Gastrocnemius medialis (tissue), 4 donors: ENCODE results near the gene RBBP8. TPM values are rescaled to one million over a fixed set of nuclear protein-coding genes. Genes with fewer than 3 reads are reported as not detected.
"Not testable (repeated sequence)": the region's sequence is repeated elsewhere in the genome, so short reads cannot be mapped to it uniquely, and the experiment has no call there.

ENCODE experiments used
- ATAC-seq, 2 donors: fragments of 150-250 bp; one replicate each; pipeline ENCODE4 v1.9.1; 2016
- DNase-seq, 2 donors: peaks; one replicate each; pipeline ENCODE4 v3.0.0-alpha.2; 2019
- H3K27ac ChIP-seq, 4 donors: fragments of 200-600 bp; sonication (generic); 1 replicate in 1 of 4; 2 replicates in 3 of 4; pipeline ENCODE4 v1.5.1; 2016 to 2018; ENCODE audit warnings: mild to moderate bottlenecking in 2 of 4, moderate library complexity in 1 of 4
- H3K27me3 ChIP-seq, 3 donors: fragments of 200-600 bp; sonication (generic) in 2 of 3; 1 replicate in 1 of 3; 2 replicates in 2 of 3; pipeline versions ENCODE4 v1.5.1 to v1.6.0; 2016 to 2019; ENCODE audit warnings: mild to moderate bottlenecking in 1 of 3, moderate library complexity in 1 of 3
- H3K36me3 ChIP-seq, 2 donors: fragments of 200-600 bp; sonication (generic) in 1 of 2; one replicate each; pipeline ENCODE4 v1.5.1; 2017 to 2018
- H3K4me1 ChIP-seq, 2 donors: fragments of 200-600 bp; sonication (generic) in 1 of 2; one replicate each; pipeline ENCODE4 v1.5.1; 2016 to 2017; ENCODE audit warnings: mild to moderate bottlenecking in 2 of 2
- H3K4me3 ChIP-seq, 4 donors: fragments of 200-600 bp; sonication (generic) in 3 of 4; 1 replicate in 1 of 4; 2 replicates in 3 of 4; pipeline ENCODE4 v1.5.1; 2016 to 2019; ENCODE audit warnings: mild to moderate bottlenecking in 2 of 4
- H3K9me3 ChIP-seq, 3 donors: fragments of 200-600 bp; sonication (generic) in 2 of 3; 1 replicate in 1 of 3; 2 replicates in 2 of 3; pipeline ENCODE4 v1.5.1; 2016 to 2019
- POLR2A ChIP-seq, 2 donors: fragments of 450-650 bp; IDR thresholded peaks; one replicate each; pipeline ENCODE4 v1.6.1; 2017; ENCODE audit warnings: antibody characterized with exemption in 2 of 2, mild to moderate bottlenecking in 2 of 2, moderate library complexity in 2 of 2
- in situ Hi-C, 4 donors: fragments of 200-750 bp; cut with MboI; loops; one replicate each; pipeline versions ENCODE4 v1.15.0 to v1.8.0; 2017; ENCODE audit warnings: low sequenced_read_pairs in 4 of 4
- intact Hi-C: fragments of 100-400 bp; cut with DNase I; formaldehyde crosslinking; loops from one replicate; pipeline ENCODE4 v1.15.1; 2023; ENCODE audit warnings: low total_unique reads
- total RNA-seq, 4 donors: library from RNA; depleted of rRNA; stranded (reverse); fragments of >200 nt; gene quantifications; one replicate each; pipeline versions ENCODE4 v1.1.0 to v1.2.3, GENCODE V29; 2016
- TF ChIP-seq, protein P1 (sequence below), 5 experiments: fragments of 450-650 bp in 3 of 5; fragments of 200-600 bp in 2 of 5; sonication (generic) in 2 of 5; IDR thresholded peaks in 4 of 5; conservative IDR thresholded peaks in 1 of 5; 1 replicate in 4 of 5; 2 replicates in 1 of 5; pipeline ENCODE4 v1.5.1; 2016 to 2019; ENCODE audit warnings: antibody characterized with exemption in 5 of 5, mild to moderate bottlenecking in 3 of 5, moderate library complexity in 3 of 5

Gene RBBP8
- total RNA-seq, 4 donors from 2014 or later = 1.3 to 4.7 (median 1.7) TPM

DNA sequence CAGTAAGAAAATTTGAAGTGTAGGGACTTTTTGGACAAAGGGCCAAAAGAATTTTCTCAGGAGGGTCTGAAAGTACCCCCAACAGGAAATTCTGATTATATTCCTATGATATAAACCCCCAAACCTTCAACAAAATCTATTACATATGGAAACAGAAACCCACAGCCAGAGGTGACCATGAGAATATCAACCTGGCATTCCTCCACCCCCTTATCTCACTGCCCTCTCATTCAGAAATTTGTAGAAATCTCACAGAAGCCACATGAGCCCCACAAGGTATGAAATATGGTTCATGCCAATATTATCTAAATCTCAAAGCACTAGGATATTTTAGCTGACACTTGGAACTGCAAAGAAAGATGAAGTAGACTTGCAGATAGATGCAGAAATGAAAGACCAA, 31.0 kb upstream of the RBBP8 start:
- H3K27me3 ChIP-seq = no peaks in the 10 kb centered on the region
- no peak for TF ChIP-seq POLR2A (IDR thresholded peaks at IDR 0.05)
- TF ChIP-seq, protein P1, sequence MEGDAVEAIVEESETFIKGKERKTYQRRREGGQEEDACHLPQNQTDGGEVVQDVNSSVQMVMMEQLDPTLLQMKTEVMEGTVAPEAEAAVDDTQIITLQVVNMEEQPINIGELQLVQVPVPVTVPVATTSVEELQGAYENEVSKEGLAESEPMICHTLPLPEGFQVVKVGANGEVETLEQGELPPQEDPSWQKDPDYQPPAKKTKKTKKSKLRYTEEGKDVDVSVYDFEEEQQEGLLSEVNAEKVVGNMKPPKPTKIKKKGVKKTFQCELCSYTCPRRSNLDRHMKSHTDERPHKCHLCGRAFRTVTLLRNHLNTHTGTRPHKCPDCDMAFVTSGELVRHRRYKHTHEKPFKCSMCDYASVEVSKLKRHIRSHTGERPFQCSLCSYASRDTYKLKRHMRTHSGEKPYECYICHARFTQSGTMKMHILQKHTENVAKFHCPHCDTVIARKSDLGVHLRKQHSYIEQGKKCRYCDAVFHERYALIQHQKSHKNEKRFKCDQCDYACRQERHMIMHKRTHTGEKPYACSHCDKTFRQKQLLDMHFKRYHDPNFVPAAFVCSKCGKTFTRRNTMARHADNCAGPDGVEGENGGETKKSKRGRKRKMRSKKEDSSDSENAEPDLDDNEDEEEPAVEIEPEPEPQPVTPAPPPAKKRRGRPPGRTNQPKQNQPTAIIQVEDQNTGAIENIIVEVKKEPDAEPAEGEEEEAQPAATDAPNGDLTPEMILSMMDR (IDR thresholded peaks at IDR 0.05 in 4 of 5, conservative IDR thresholded peaks at IDR 0.05 in 1 of 5) = no peak
- in situ Hi-C loops (no loop called here), intact Hi-C loops (no loop called here)
- no peaks in the 10 kb centered on the region for H3K4me1 ChIP-seq
- no peaks in the 10 kb centered on the region for H3K9me3 ChIP-seq
- no peak overlapping the region for H3K27ac ChIP-seq
- ATAC-seq = no peak
- H3K4me3 ChIP-seq = no peak overlapping the region
- no peak for DNase-seq
- no peaks in the 10 kb centered on the region for H3K36me3 ChIP-seq

DNA sequence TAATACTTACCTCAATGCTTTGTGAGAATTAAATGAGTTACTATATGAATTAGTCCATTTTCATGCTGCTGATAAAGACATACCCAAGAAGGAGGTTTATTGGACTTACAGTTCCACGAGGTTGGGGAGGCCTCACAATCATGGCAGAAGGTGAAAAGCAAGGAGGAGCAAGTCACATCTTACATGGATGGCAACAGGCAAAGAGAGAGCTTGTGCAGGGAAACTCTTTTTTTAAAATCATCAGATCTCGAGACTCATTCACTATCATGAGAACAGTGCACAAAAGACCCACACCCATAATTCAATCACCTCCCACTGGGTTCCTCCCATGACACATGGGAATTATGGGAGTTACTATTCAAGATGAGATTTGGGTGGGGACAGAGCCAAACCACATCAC, 29.9 kb upstream of the RBBP8 start:
- H3K4me1 ChIP-seq, H3K27me3 ChIP-seq, in situ Hi-C loops, H3K27ac ChIP-seq, H3K9me3 ChIP-seq, H3K36me3 ChIP-seq, H3K4me3 ChIP-seq, intact Hi-C loops, ATAC-seq, DNase-seq: not testable (repeated sequence)

DNA sequence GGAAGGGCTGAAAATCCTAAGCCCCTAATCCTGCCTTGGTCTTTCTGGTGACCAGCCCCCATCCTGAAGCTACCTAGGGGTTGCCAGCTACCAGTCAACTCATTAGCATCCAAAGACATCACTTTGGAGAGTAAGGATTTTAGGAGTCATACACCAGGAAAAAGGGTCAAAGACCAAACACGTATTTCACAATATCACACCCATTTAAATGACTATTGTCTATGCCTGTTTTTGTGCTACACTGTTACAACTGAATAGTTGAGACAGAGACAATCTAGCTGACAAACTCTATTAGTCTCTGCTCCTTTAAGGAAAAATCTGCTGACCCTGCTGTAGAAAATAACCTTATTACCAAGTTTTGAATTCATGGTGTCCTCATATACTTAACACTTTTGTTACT, 21.0 kb upstream of the RBBP8 start:
- intact Hi-C loops (no loop called here), in situ Hi-C loops (no loop called here)
- DNase-seq (no peak), ATAC-seq (no peak)
- no peaks in the 10 kb centered on the region for H3K27me3 ChIP-seq
- no peak overlapping the region for H3K27ac ChIP-seq
- H3K4me1 ChIP-seq = no peaks in the 10 kb centered on the region
- no peak overlapping the region for H3K4me3 ChIP-seq
- H3K9me3 ChIP-seq = no peaks in the 10 kb centered on the region
- H3K36me3 ChIP-seq = no peaks in the 10 kb centered on the region
- no peak for TF ChIP-seq POLR2A (IDR thresholded peaks at IDR 0.05)
- TF ChIP-seq, protein P1 (IDR thresholded peaks at IDR 0.05 in 4 of 5, conservative IDR thresholded peaks at IDR 0.05 in 1 of 5) = no peak

DNA sequence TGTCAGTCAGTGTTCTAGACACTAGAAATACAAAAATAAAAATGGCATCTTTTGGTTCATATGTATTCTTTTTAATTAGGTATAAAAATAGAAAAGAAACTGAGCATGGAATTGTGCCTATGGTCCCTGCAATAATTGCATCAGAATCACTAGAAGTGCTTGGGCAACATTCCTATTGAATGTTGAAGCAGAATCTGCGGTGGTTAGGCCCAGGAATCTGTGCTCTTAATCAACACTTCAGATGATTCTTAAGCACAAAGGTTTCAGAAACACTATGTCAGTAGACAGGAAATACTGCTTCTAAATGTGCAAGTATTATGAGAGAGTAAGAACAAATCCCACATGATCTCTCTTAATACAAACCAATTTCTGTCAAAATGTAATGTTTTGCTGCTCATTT, 20.3 kb upstream of the RBBP8 start:
- ATAC-seq (no peak), DNase-seq (no peak)
- intact Hi-C loops = no loop called here
- TF ChIP-seq POLR2A (IDR thresholded peaks at IDR 0.05) = no peak
- TF ChIP-seq, protein P1 (IDR thresholded peaks at IDR 0.05 in 4 of 5, conservative IDR thresholded peaks at IDR 0.05 in 1 of 5) = no peak
- Histone ChIP-seq H3K36me3 (no peaks in the 10 kb centered on the region), H3K9me3 (no peaks in the 10 kb centered on the region), H3K4me3 (no peak overlapping the region), H3K27ac (no peak overlapping the region), H3K4me1 (no peaks in the 10 kb centered on the region), H3K27me3 (no peaks in the 10 kb centered on the region)
- in situ Hi-C loops = no loop called here

DNA sequence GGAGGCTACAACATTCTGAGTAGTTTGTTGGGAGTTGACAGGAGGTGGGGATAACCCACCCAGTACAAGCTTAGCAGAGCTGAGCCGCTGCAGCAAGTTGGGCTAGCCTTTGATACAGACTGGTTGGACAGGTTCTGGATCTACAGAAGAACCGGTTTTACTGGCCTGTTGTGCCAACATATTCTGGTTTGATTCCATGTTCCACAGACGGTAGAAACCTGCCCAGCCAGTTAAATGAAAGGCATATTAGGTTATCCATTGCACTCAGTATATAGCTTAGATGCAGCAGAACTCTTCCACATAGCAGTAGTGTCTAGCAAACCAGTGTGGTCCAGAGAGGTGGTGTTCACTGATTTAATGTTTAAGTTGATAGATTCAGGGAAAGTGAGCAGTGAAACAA, 19.3 kb upstream of the RBBP8 start:
- TF ChIP-seq, protein P1 (IDR thresholded peaks at IDR 0.05 in 4 of 5, conservative IDR thresholded peaks at IDR 0.05 in 1 of 5) = no peak
- TF ChIP-seq POLR2A (IDR thresholded peaks at IDR 0.05) = no peak
- Histone ChIP-seq H3K36me3 (no peaks in the 10 kb centered on the region), H3K4me1 (no peaks in the 10 kb centered on the region), H3K4me3 (no peak overlapping the region), H3K27me3 (no peaks in the 10 kb centered on the region), H3K9me3 (no peaks in the 10 kb centered on the region), H3K27ac (no peak overlapping the region)
- DNase-seq = no peak
- intact Hi-C loops (no loop called here), in situ Hi-C loops (no loop called here)
- no peak for ATAC-seq
